ENCODE results near the gene SYNE2. TPM values are rescaled to one million over a fixed set of nuclear protein-coding genes. Genes with fewer than 3 reads are reported as not detected.

Gene SYNE2
- total and polyA plus RNA-seq, 4 donors, result 12.0 to 79.9 (median 19.5) TPM

- no peak for TF ChIP-seq JUND (IDR thresholded peaks at IDR 0.05)
Measured at GRCh38 chr14:63878792-63879191, 26.0 kb downstream of the SYNE2 start (continued).

- DNase-seq (ENCODE audit: low spot score), result no peak
- H3K4me1 ChIP-seq (ENCODE audit: control insufficient read depth in 4 of 4, insufficient read depth in 4 of 4, low read length in 3 of 4), result no peaks in the 10 kb centered on the region
- no peak overlapping the region for H3K9ac ChIP-seq (ENCODE audit: low read depth in 1 of 2, low read length in 2 of 2)
- TF ChIP-seq YY1 (IDR thresholded peaks at IDR 0.05) (no peak), FOXA1 (IDR thresholded peaks at IDR 0.05) (no peak), FOXA2 (IDR thresholded peaks at IDR 0.05) (no peak), TAF1 (conservative IDR thresholded peaks at IDR 0.05) (no peak), CTCF (IDR thresholded peaks at IDR 0.05; ENCODE audit: low read depth, low read length, missing input control) (no peak), MAX (IDR thresholded peaks at IDR 0.05) (no peak), ATF3 (IDR thresholded peaks at IDR 0.05) (no peak), RAD21 (IDR thresholded peaks at IDR 0.05) (no peak), REST (IDR thresholded peaks at IDR 0.05) (no peak), HNF4G (IDR thresholded peaks at IDR 0.05) (no peak), HNF4A (conservative IDR thresholded peaks at IDR 0.05) (no peak), SP1 (IDR thresholded peaks at IDR 0.05) (no peak), EGR1 (IDR thresholded peaks at IDR 0.05; ENCODE audit: low read depth in 2 of 2) (no peak), NR2F2 (IDR thresholded peaks at IDR 0.05) (no peak), JUND (IDR thresholded peaks at IDR 0.05) (no peak), GABPA (IDR thresholded peaks at IDR 0.05 in 1 of 2, conservative IDR thresholded peaks at IDR 0.05 in 1 of 2) (no peak)
- H3K27ac ChIP-seq (ENCODE audit: low read depth in 1 of 2, low read length in 2 of 2), result no peak overlapping the region
- H3K4me3 ChIP-seq (ENCODE audit: low read depth in 1 of 3, low read length in 3 of 3), result no peak overlapping the region
- H3K9me3 ChIP-seq (ENCODE audit: control insufficient read depth in 4 of 4, low read length in 3 of 4), result no peaks in the 10 kb centered on the region
- WGBS, result 67% methylated on average over 5 of the region's 5 CpGs
- H3K27me3 ChIP-seq (ENCODE audit: control insufficient read depth in 4 of 4, insufficient read depth in 4 of 4, low read length in 3 of 4), result no peaks in the 10 kb centered on the region
- H3K36me3 ChIP-seq (ENCODE audit: control insufficient read depth in 4 of 4, insufficient read depth in 3 of 4, low read depth in 1 of 4, low read length in 3 of 4), result no peaks in the 10 kb centered on the region
Measured at GRCh38 chr14:63881926-63882325, 29.1 kb downstream of the SYNE2 start.

- DNase-seq (ENCODE audit: low spot score), result no peak
- H3K36me3 ChIP-seq (ENCODE audit: control insufficient read depth in 4 of 4, insufficient read depth in 3 of 4, low read depth in 1 of 4, low read length in 3 of 4), result no peaks in the 10 kb centered on the region
- peaks cover 7 to 20% (median 12%) of the 10 kb centered on the region in 4 donors for H3K4me1 ChIP-seq (ENCODE audit: control insufficient read depth in 4 of 4, insufficient read depth in 4 of 4, low read length in 3 of 4)
- H3K9ac ChIP-seq (ENCODE audit: low read depth in 1 of 2, low read length in 2 of 2), result no peak overlapping the region
- no peaks in the 10 kb centered on the region for H3K9me3 ChIP-seq (ENCODE audit: control insufficient read depth in 4 of 4, low read length in 3 of 4)
- WGBS, result 91% methylated on average over 7 of the region's 7 CpGs
- no peak overlapping the region for H3K27ac ChIP-seq (ENCODE audit: low read depth in 1 of 2, low read length in 2 of 2)
- H3K27me3 ChIP-seq (ENCODE audit: control insufficient read depth in 4 of 4, insufficient read depth in 4 of 4, low read length in 3 of 4), result no peaks in the 10 kb centered on the region
- H3K4me3 ChIP-seq (ENCODE audit: low read depth in 1 of 3, low read length in 3 of 3), result no peak overlapping the region
- TF ChIP-seq FOXA1 (IDR thresholded peaks at IDR 0.05) (no peak), HNF4A (conservative IDR thresholded peaks at IDR 0.05) (no peak), GABPA (IDR thresholded peaks at IDR 0.05 in 1 of 2, conservative IDR thresholded peaks at IDR 0.05 in 1 of 2) (no peak), TAF1 (conservative IDR thresholded peaks at IDR 0.05) (no peak), NR2F2 (IDR thresholded peaks at IDR 0.05) (no peak), JUND (IDR thresholded peaks at IDR 0.05) (no peak), RAD21 (IDR thresholded peaks at IDR 0.05) (no peak), RXRA (IDR thresholded peaks at IDR 0.05) (no peak), MAX (IDR thresholded peaks at IDR 0.05) (no peak), YY1 (IDR thresholded peaks at IDR 0.05) (no peak), ATF3 (IDR thresholded peaks at IDR 0.05) (no peak), HNF4G (IDR thresholded peaks at IDR 0.05) (no peak), CTCF (IDR thresholded peaks at IDR 0.05; ENCODE audit: low read depth, low read length, missing input control) (no peak), FOXA2 (IDR thresholded peaks at IDR 0.05) (no peak), ZBTB33 (IDR thresholded peaks at IDR 0.05) (no peak), EGR1 (IDR thresholded peaks at IDR 0.05; ENCODE audit: low read depth in 2 of 2) (no peak)
Measured at GRCh38 chr14:63887899-63888298, 35.1 kb downstream of the SYNE2 start.

All from liver (tissue), 9 donors.